NT2/D1 (cell line): ENCODE measurements around the gene ZSCAN12.

Experiments used
- SUZ12 ChIP-seq: IDR thresholded peaks from 2 replicates; pipeline ENCODE4 v1.6.1; 2011; ENCODE audit not compliant: insufficient read length, insufficient read depth; ENCODE audit errors: extremely low read depth
- YY1 ChIP-seq: IDR thresholded peaks from 2 replicates; pipeline ENCODE4 v1.6.1; 2011; ENCODE audit not compliant: insufficient read length, insufficient read depth
- ZNF274 ChIP-seq: IDR thresholded peaks from 2 replicates; pipeline ENCODE4 v1.6.1; 2011; ENCODE audit warnings: mild to moderate bottlenecking, low read depth, low read length

GRCh38 chr6:28380381-28380780 is 19.2 kb downstream of the ZSCAN12 start:
- TF ChIP-seq YY1: no peak
- no peak for TF ChIP-seq ZNF274
- no peak for TF ChIP-seq SUZ12
